NCI-H1694 (cell line): ENCODE results near the gene NR2F6.
"Not testable (repeated sequence)": the region's sequence is repeated elsewhere in the genome, so short reads cannot be mapped to it uniquely, and the experiment has no call there.

Experiments used
- DNase-seq: peaks from one replicate; lab custom pipeline; 2025; lab: John Stamatoyannopoulos, UW

NR2F6 gene

GRCh38 chr19:17210296-17210695 lies 35.4 kb downstream of the NR2F6 start:
- no peak for DNase-seq

- no peak for DNase-seq
These were observed 36.3 kb downstream of the NR2F6 start for GRCh38 chr19:17209126-17210036.

GRCh38 chr19:17206736-17207581 lies 38.8 kb downstream of the NR2F6 start:
- no peak for DNase-seq

GRCh38 chr19:17205237-17206140 lies 40.2 kb downstream of the NR2F6 start:
- no peak for DNase-seq

GRCh38 chr19:17202713-17203112 lies 43.0 kb downstream of the NR2F6 start:
- no peak for DNase-seq

- DNase-seq: no peak
These were observed 43.5 kb downstream of the NR2F6 start for GRCh38 chr19:17202249-17202648.

- no peak for DNase-seq
These were observed 45.2 kb downstream of the NR2F6 start for GRCh38 chr19:17200408-17201079.

- DNase-seq: no peak
These were observed 48.1 kb downstream of the NR2F6 start for GRCh38 chr19:17197666-17198065.

- DNase-seq: no peak
These were observed 49.1 kb downstream of the NR2F6 start for GRCh38 chr19:17196610-17197009.

- DNase-seq: no peak
These were observed 50.6 kb downstream of the NR2F6 start for GRCh38 chr19:17195106-17195505.

GRCh38 chr19:17194608-17195007 lies 51.1 kb downstream of the NR2F6 start:
- DNase-seq: no peak

GRCh38 chr19:17192751-17193150 lies 53.0 kb downstream of the NR2F6 start:
- no peak for DNase-seq

GRCh38 chr19:17191736-17192135 lies 54.0 kb downstream of the NR2F6 start:
- DNase-seq: not testable (repeated sequence)

- no peak for DNase-seq
These were observed 60.1 kb downstream of the NR2F6 start for GRCh38 chr19:17185590-17185989.

GRCh38 chr19:17184371-17184841 lies 61.3 kb downstream of the NR2F6 start:
- no peak for DNase-seq

- DNase-seq: no peak
These were observed 61.8 kb downstream of the NR2F6 start for GRCh38 chr19:17183858-17184321.

- DNase-seq: no peak
These were observed 62.4 kb downstream of the NR2F6 start for GRCh38 chr19:17183271-17183761.
